GM21528 (cell line): Measurements from ENCODE around the gene RAB17.
A peak's percentile ranks its signal among the peaks of the same experiment; 100 is the strongest.

Experiments used
- ATAC-seq: cut with Tn5 transposase; IDR thresholded peaks from one replicate; pipeline ENCODE4 v1.9.1; 2021; ENCODE audit warnings: mild to moderate bottlenecking, moderate library complexity; ENCODE audit not compliant: unreplicated experiment, low FRiP score

RAB17 gene

GRCh38 chr2:237565974-237566373, 24.6 kb downstream of the RAB17 start:
- no peak for ATAC-seq

- no peak for ATAC-seq
These were observed 25.9 kb downstream of the RAB17 start for GRCh38 chr2:237564526-237565131.

GRCh38 chr2:237563816-237564215, 26.7 kb downstream of the RAB17 start:
- no peak for ATAC-seq

GRCh38 chr2:237561221-237561620, 29.3 kb downstream of the RAB17 start:
- no peak for ATAC-seq

GRCh38 chr2:237558961-237559641, 31.4 kb downstream of the RAB17 start:
- ATAC-seq, result no peak

- peak; percentile 13 for ATAC-seq
These were observed 32.9 kb downstream of the RAB17 start for GRCh38 chr2:237557633-237558015.

- ATAC-seq, result peak; percentile 79
These were observed 33.5 kb downstream of the RAB17 start for GRCh38 chr2:237556773-237557632.

- ATAC-seq, result no peak
These were observed 35.0 kb downstream of the RAB17 start for GRCh38 chr2:237555560-237555959.

- no peak for ATAC-seq
These were observed 36.6 kb downstream of the RAB17 start for GRCh38 chr2:237553948-237554347.

- ATAC-seq, result no peak
These were observed 37.6 kb downstream of the RAB17 start for GRCh38 chr2:237552908-237553307.

GRCh38 chr2:237551071-237551574, 39.4 kb downstream of the RAB17 start:
- no peak for ATAC-seq

GRCh38 chr2:237549643-237550415, 40.7 kb downstream of the RAB17 start:
- ATAC-seq, result no peak

GRCh38 chr2:237549216-237549615, 41.3 kb downstream of the RAB17 start:
- no peak for ATAC-seq

- ATAC-seq, result no peak
These were observed 42.6 kb downstream of the RAB17 start for GRCh38 chr2:237547841-237548416.

GRCh38 chr2:237546876-237547395, 43.6 kb downstream of the RAB17 start:
- no peak for ATAC-seq

- ATAC-seq, result no peak
These were observed 44.3 kb downstream of the RAB17 start for GRCh38 chr2:237546040-237546875.

- no peak for ATAC-seq
These were observed 48.4 kb downstream of the RAB17 start for GRCh38 chr2:237542001-237542704.

GRCh38 chr2:237541243-237541642, 49.3 kb downstream of the RAB17 start:
- no peak for ATAC-seq
